ENCODE results near the gene ROCK2.

Gene ROCK2

DNA sequence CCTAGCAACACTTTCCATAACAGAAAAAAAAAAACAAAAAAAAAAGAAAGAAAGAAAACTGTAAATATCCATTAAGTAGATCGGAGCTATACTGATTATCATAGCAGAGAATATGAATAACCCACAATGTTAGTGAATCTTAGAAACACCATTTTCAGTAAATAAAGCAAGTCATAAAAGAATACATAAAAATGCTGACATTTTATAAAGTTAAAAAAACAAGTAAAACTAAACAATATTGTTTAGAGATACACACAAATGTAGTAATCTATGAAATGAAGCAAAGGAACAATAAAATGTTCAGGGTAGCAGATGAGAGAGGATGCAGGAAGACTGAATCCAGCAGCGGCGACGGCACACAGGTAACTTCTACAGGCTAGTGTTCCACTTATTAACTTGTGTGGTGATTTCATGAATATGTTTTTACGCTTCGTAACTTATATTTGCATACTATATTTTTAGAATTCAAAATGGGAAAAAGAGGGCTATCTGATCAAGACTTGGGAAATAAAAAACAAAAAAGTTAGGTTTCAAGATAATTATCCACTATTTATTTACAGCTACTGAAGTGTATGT is 4.8 kb downstream of the ROCK2 start:
- no peak for TF ChIP-seq ZFX (IDR thresholded peaks at IDR 0.05)
- no peak for TF ChIP-seq CTCF (conservative IDR thresholded peaks at IDR 0.05)

GRCh38 chr2:11338580-11338979 is 5.9 kb downstream of the ROCK2 start:
- no peak for TF ChIP-seq ZFX (IDR thresholded peaks at IDR 0.05)
- TF ChIP-seq CTCF (conservative IDR thresholded peaks at IDR 0.05) = no peak

More for the DNA sequence above, 4.8 kb downstream of the ROCK2 start:
- no peak overlapping the region for H3K27ac ChIP-seq

DNA sequence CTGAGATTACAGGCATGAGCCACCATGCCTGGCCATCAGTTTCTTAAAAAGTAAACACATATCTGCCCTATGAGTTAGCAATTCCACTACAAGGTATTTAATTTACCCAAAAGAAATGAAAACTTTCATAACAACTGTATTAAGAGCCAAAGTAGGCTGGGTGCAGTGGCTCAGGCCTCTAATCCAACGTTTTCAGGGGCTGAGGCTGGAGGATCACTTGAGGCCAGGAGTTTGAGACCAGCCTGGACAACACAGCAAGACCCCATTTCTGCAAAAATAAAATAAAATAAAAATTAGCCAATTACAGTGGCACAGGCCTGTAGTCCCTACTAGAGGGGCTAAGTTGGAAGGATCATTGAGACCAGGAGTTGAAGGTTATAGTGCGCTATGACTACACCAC is 6.5 kb downstream of the ROCK2 start:
- TF ChIP-seq CTCF (conservative IDR thresholded peaks at IDR 0.05) (no peak), ZFX (IDR thresholded peaks at IDR 0.05) (no peak)

More at GRCh38 chr2:11338580-11338979, 5.9 kb downstream of the ROCK2 start:
- H3K27ac ChIP-seq = no peak overlapping the region

GRCh38 chr2:11336189-11336588 is 8.2 kb downstream of the ROCK2 start:
- TF ChIP-seq CTCF (conservative IDR thresholded peaks at IDR 0.05) = no peak
- TF ChIP-seq ZFX (IDR thresholded peaks at IDR 0.05) = no peak
- no peak overlapping the region for H3K27ac ChIP-seq

More for the DNA sequence above, 6.5 kb downstream of the ROCK2 start:
- no peak overlapping the region for H3K27ac ChIP-seq

GRCh38 chr2:11333427-11334183 is 10.8 kb downstream of the ROCK2 start:
- no peak for TF ChIP-seq CTCF (conservative IDR thresholded peaks at IDR 0.05)
- no peak for TF ChIP-seq ZFX (IDR thresholded peaks at IDR 0.05)
- H3K27ac ChIP-seq = no peak overlapping the region

GRCh38 chr2:11332596-11332995 is 11.8 kb downstream of the ROCK2 start:
- no peak overlapping the region for H3K27ac ChIP-seq
- TF ChIP-seq CTCF (conservative IDR thresholded peaks at IDR 0.05) = no peak
- no peak for TF ChIP-seq ZFX (IDR thresholded peaks at IDR 0.05)

GRCh38 chr2:11330457-11331142 is 13.8 kb downstream of the ROCK2 start:
- TF ChIP-seq ZFX (IDR thresholded peaks at IDR 0.05) (no peak), CTCF (conservative IDR thresholded peaks at IDR 0.05) (no peak)
- no peak overlapping the region for H3K27ac ChIP-seq

All from C4-2B (cell line).